GM21619 (cell line): ENCODE measurements around the gene OPN1MW3.
"Not testable (repeated sequence)": the region's sequence is repeated elsewhere in the genome, so short reads cannot be mapped to it uniquely, and the experiment has no call there.

Experiments
- ATAC-seq: cut with Tn5 transposase; IDR thresholded peaks from one replicate; pipeline ENCODE4 v1.9.1; 2021; ENCODE audit not compliant: unreplicated experiment

Gene OPN1MW3

DNA sequence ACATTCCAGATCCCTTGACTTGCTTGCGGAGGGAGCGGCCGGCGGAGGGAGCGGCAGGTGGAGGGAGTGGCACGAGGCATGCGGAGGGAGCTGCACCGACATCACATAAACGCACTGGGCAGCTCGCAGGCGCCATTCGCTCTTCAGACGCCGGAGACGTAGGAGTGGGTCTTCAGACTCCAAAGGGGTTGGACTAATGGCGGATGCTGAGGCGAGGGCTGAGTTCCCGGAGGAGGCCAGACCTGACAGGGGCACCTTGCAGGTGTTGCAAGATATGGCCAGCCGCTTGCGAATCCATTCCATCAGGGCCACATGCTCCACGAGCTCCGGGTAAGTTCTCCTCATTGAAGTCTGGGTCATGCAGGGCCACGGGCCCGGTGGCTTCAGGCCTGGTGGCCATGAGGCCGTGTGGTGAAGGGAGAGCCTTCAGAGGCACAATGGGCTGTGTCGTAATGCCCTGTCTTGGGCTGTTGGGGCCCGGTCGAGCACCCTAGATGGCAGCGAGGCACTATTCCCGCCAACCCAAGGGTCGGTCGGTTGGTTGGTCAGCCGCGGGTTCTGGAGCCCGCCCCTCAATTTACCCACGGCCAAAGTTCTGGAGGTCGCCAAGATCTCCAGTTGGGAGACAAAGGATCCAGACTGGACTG, 38.4 kb downstream of the OPN1MW3 start, which contains the start of gene TKTL1:
Gene TKTL1, plus strand, starts transcription at position 132 of the 647 bp plus-strand sequence. Its CDS starts 65 bp downstream, at position 197.
- no peak for ATAC-seq

DNA sequence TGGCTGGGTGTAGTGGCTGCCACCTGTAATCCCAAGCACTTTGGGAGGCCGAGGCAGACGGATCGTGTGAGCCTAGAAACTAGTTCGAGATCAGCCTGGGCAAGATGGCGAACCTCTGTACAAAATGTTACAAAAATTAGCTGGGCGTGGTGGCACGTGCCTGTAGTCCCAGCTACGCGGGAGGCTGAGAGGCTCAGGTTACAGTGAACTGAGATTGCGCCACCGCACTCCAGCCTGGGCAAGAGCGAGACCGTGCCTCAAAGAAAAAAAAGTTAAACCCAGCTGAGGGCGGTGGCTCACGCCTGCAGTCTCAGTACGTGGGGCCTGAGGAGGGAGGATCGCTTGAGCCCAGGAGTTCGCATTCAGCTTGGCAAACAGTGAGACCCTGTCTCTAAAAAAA, 39.3 kb downstream of the OPN1MW3 start:
- no peak for ATAC-seq

- ATAC-seq, result no peak
Observed at GRCh38 chrX:154298312-154298711, 40.9 kb downstream of the OPN1MW3 start.

GRCh38 chrX:154300816-154301215, 43.4 kb downstream of the OPN1MW3 start:
- no peak for ATAC-seq

DNA sequence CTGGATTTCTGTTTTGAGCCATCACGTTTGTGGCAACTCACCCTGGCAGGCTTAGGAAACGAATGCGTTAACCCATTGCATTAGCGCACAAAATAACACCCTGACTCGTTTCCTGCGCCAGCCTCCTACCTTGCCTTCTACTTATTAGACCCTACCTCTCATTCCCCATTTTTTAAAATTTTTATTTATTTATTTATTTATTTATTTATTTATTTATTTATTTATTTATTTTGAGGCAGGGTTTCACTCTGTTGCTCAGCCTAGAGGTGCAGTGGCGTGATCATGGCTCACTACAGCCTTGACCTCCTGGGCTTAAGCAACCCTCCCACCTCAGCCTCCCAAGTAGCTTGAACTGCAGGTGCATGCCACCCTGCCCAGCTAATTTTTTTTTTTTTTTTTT, 45.6 kb downstream of the OPN1MW3 start:
- not testable (repeated sequence) for ATAC-seq

DNA sequence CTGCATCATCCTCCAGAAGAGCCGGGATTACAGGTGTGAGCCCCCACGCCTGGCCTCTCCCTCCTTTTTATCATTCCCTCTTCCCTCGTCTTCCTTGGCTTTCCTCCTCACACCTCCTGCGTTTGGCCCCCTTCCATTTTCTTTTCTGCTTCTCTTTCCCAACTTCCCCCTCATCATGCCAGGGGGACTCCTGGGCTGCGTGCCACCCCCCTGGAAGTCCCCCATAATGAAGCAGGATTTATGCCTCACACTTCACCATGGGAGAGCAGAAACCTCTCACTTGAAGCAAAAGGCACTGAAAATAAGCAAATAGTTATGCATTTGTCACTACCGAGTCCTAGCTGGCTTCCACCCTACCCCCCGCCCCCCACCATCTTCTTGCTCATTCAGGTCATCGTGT, 46.1 kb downstream of the OPN1MW3 start:
- no peak for ATAC-seq

DNA sequence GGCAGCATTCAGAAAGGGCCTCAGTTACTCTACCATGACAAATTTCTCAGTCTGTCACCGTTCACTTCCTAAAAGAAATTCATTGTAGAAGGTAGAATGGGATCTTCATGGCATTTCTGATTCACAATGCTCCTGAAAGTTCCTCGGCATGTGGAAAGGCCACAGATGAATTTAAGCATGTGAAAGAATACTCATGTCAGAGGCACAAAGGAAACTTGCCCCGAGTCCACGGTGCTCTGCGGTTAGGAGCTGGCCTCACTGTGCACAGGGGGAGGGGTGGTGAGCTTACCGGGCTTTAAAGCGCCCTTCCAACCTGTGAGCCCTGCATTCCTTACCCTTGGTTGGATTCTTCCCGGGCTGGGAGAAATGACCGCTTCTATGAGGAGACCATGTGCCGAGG, 47.5 kb downstream of the OPN1MW3 start:
- ATAC-seq, result no peak

DNA sequence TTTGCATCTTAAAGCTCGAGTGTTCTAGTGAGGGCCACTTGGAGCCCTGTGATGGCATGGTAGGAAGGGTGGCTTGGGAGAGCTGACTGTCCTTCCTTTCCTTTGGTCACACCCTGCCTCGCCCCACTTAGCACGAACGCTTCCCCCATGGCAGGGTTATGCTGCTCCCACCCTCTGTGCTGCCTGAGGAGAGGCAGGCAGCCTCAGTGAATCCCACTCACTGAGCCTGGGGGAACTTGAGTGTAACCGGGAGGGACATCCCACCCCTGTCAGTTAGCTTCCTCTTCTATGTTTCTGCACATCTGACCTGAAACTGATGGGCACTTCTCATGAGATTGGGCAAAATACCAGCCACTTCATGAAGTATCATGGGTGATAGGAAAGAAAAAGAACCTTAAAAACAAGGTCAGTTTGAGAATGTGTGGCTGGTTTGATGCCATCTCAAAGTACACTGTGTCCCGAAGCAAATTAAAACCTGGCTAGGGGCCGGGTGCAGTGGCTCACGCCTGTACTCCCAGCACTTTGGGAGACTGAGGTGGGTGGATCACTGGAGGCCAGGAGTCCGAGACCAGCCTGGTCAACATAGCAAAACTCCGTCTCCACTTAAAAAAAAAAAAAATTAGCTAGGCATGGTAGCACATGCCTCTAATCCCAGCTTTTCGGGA, 48.3 kb downstream of the OPN1MW3 start:
- ATAC-seq, result no peak

- ATAC-seq, result no peak
Observed at GRCh38 chrX:154307202-154307601, 49.8 kb downstream of the OPN1MW3 start.

DNA sequence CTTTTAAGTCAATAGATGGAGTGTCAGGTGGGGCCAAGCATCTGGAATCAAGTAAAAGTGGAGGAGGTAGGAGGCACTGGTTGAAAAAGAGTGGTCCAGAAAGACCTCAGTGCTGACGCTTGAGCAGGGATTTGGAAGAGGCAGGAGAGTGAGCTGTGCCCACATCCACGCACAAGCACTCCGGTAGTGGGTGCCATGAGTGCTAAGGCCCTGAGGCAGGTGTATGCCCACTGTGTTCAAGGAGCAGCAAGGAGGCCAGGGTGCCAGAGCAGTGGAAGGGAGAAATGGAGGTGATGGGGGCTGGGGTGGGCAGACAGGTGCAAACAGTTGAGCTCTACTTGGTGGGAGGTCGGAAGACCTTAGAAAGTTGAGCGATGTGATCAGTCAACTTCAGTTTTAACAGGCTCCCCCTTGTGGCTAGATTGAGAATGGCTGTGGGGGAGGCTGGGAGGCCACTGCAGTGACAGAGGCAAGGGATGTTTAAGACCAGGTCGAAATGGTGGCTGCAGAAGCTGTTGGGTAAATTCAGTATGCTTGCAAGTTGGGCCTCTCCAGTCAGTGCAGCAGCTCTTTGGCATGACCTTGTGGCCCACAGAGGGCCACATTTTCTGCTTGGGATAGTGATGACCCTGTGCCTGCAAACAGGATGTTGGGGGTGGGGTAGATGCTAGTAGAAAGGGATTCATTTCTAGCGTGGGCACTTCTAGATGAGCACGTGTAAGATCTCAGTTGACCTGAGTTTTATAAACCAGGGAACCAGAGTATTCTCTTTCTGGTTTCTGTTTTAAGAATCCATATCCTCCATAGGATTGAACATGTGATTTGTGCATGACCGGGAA, 50.9 kb downstream of the OPN1MW3 start:
- ATAC-seq, result no peak

- ATAC-seq, result no peak
Observed at GRCh38 chrX:154309041-154309775, 51.8 kb downstream of the OPN1MW3 start.

GRCh38 chrX:154310616-154311536, 53.5 kb downstream of the OPN1MW3 start:
- no peak for ATAC-seq

DNA sequence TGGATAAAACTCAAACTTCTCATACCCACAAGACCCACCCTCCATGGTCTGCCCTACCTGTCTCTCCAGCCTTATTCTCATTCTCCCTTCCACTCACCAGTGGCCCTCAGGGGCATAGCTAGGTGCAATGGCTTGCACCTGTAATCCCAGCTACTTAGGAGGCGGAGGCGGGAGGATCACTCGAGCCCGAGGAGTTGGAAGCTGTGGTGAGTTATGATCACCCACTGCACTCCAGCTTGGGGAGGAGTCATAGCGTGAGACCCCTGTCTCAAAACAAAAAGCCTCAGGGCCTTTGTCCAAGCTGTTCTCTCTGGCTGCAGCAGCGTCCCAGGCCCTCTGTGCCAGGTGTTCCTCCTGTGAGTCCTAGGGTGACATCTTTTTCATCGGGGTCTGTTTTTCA, 54.7 kb downstream of the OPN1MW3 start:
- no peak for ATAC-seq

- ATAC-seq, result no peak
Observed at GRCh38 chrX:154313147-154313546, 55.8 kb downstream of the OPN1MW3 start.

GRCh38 chrX:154315416-154315815, 58.0 kb downstream of the OPN1MW3 start:
- no peak for ATAC-seq

DNA sequence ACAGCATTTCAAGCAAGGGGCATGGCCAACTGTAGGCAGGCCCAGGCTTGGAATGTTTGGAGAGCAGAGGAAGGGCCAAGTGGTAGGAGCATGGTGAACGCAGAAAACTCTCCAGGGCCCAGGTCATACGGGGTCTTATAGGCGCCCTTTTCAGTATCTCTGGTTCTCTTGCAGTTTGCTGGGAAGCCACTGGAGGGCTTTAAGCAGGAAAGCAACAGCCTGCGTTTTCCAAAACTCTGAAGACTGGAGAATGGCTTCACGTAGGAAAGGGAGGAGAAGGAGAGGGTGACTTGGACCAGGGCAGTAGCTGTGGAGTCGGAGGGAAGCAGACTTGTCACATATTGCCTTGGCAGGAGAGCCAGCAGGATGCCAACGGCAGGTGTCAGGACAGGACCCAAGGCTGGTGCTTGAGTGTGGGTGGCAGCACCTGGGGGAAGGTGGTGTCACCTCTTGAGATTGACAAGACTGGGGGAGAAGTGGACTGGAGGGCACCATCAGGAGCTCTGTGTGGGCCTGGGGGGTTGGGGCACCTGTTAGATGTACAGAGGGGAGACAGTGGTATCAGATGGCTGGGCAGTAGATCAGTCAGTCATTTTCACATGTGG, 60.1 kb downstream of the OPN1MW3 start:
- no peak for ATAC-seq

DNA sequence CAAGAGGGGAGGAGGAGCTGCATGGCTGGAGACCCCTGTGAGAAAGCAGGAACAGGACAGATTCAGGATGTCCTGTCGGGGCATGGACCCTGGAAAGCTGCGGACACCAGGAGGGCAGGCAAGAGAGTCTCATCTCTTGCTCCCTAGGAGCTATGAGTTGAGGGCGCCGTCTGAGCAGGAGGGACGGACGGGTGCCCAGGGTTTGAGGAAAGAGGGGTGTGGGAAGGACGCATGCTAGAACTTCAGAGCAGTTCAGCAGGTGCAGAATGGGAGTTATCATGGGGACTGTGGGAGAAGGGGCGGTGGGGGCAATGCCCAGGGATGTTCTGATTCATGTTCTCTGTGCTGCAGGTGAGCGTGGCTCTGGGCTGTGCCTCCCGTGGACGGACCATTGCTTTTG, 63.0 kb downstream of the OPN1MW3 start:
- no peak for ATAC-seq
